GM12875 (cell line): ENCODE results near the gene PNMA8C.
"Not testable (repeated sequence)": the region's sequence is repeated elsewhere in the genome, so short reads cannot be mapped to it uniquely, and the experiment has no call there.

ENCODE experiments used
- H3K4me3 ChIP-seq: one replicate; pipeline ENCODE4 v1.5.1; 2011; ENCODE audit warnings: low read depth, low read length, control low read depth
- CTCF ChIP-seq: IDR thresholded peaks from 2 replicates; pipeline ENCODE4 v1.5.1; 2011; ENCODE audit warnings: low read depth, mild to moderate bottlenecking, control low read depth, inconsistent platforms, low read length, moderate library complexity, borderline replicate concordance; ENCODE audit not compliant: insufficient read depth

PNMA8C gene

DNA sequence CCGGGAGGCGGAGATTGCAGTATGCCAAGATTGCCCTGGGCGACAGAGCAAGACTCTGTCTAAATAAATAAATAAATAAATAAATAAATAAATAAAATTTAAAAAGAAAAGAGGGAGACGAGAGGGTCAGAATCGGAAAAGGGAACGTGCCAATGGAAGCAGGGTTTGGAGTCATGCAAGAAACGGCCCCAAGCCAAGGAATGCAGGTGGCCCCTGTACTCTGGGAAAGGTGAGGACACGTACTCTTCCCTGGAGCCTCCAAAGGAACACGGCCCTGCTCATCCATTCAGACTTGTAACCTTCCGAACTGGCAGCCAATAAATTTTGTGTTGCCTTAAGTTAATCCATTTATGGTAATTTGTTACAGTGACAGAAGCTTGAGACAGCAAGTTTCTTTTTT, 19.9 kb upstream of the PNMA8C start:
- no peak for TF ChIP-seq CTCF
- H3K4me3 ChIP-seq, result no peak overlapping the region

DNA sequence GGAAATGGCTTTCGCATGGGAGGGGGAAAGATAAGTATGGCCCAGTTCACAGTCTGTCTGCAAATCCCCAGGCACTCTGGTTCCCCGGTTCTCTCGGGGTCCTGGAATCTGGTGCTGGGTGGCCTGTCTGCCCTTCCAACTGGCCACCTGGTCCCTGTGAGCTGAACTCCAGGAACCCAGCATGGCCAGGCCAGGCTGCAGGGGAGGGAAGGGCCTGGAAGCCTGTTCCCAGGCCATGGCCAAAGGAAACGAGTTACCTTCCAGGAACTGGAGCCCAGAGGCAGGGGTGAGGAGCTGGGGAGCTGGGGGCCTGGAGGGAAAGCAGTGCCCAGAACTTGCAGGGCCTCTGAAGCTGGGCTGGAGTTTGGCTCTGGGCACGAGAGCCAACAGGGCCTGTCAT, 19.1 kb upstream of the PNMA8C start:
- H3K4me3 ChIP-seq, result no peak overlapping the region
- no peak for TF ChIP-seq CTCF

DNA sequence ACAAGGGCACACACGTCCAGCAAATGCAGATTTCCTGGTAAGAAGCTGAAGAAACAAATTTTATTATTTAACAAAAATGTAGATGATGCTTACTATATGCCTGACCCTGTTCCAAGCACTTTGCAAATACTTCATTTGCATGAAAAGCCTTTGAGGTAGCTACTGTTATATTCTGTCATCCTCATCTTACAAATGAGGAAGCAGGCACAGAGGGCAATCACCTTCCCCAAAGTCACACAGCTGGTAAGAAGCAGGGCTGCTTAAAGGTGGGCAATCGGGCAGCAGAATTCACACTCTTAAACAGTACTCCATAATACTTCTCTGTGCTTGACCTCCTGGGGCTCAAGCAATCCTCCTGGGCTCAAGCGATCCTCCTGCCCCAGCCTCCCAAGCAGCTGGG, 18.3 kb upstream of the PNMA8C start:
- TF ChIP-seq CTCF, result no peak
- H3K4me3 ChIP-seq, result no peak overlapping the region

DNA sequence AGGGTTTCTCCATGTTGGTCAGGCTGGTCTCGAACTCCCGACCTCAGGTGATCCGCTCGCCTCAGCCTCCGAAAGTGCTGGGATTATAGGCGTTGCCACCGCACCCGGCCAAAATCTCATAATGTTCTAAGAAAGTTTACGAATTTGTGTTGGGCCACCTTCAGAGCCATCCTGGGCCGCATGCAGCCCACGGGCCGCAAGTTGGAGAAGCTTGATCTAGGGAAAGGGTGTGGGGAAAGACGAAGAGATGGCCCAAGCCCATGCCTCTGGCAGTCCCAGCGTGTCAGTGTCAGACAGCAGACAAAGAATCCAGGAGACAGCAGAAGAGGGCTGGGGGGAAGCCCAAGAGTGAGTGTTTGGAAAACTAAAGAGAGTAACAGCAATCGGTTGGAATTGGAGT, 17.3 kb upstream of the PNMA8C start:
- no peak overlapping the region for H3K4me3 ChIP-seq
- no peak for TF ChIP-seq CTCF

GRCh38 chr19:46442808-46443450, 14.2 kb upstream of the PNMA8C start:
- no peak for TF ChIP-seq CTCF
- H3K4me3 ChIP-seq, result no peak overlapping the region

- TF ChIP-seq CTCF, result no peak
Measured at GRCh38 chr19:46441866-46442265, 13.1 kb upstream of the PNMA8C start.

DNA sequence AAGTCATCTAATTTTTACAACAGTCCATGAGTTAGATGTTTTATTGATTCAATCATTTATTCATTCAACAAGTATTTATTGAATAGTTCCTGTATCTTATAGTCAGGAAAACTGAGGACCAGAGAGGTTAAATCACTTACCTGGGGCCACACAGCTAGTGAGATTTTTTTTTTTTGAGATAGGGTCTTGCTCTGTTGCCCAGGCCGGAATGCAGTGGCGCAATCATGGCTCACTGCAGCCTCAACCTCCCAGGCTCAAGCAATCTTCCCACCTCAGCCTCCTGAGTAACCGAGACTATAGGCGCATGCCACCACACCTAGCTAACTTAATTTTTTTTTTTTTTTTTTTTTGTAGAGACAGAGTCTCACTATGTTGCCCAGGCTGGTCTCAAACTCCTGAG, 7.0 kb upstream of the PNMA8C start:
- H3K4me3 ChIP-seq, result not testable (repeated sequence)

More at GRCh38 chr19:46441866-46442265, 13.1 kb upstream of the PNMA8C start:
- H3K4me3 ChIP-seq, result no peak overlapping the region

- TF ChIP-seq CTCF, result no peak
- H3K4me3 ChIP-seq, result no peak overlapping the region
Measured at GRCh38 chr19:46435009-46435408, 6.3 kb upstream of the PNMA8C start.

DNA sequence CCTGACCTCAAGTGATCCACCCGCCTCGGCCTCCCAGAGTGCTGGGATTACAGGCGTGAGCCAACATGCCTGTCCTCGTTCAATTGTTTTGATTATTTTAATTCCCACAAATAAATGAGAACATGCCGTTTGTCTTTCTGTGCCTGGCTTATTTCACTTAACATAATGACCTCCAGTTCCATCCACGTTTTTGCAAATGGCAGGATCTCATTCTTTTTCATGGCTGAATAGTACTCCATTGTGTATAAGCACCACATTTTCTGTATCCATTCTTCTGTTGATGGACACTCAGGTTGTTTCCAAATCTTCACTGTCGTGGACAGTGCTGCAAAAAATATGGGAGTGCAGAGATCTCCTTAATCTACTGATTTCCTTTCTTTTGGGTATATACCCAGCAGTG, 4.7 kb upstream of the PNMA8C start:
- not testable (repeated sequence) for H3K4me3 ChIP-seq
